Measurements from ENCODE around the gene APLNR.

Gene APLNR

GRCh38 chr11:57251037-57251436 is 14.0 kb upstream of the APLNR start:
- DNase-seq, result peak in 1 of 2 experiments; percentile 8

GRCh38 chr11:57249384-57250319 is 12.6 kb upstream of the APLNR start:
- DNase-seq, result peak in 1 of 2 experiments; percentile 42

- DNase-seq, result peak; percentile 63 to 67
These were observed 11.8 kb upstream of the APLNR start for GRCh38 chr11:57248780-57249383.

- no peak for DNase-seq
These were observed 7.9 kb upstream of the APLNR start for GRCh38 chr11:57244911-57245310.

- no peak for DNase-seq
These were observed 4.4 kb upstream of the APLNR start for GRCh38 chr11:57241353-57241972.

GRCh38 chr11:57240757-57241156 is 3.7 kb upstream of the APLNR start:
- DNase-seq, result peak; percentile 67 to 82

- DNase-seq, result no peak
These were observed 3.0 kb upstream of the APLNR start for GRCh38 chr11:57240007-57240406.

GRCh38 chr11:57239348-57239747 is 2.3 kb upstream of the APLNR start:
- no peak for DNase-seq

GRCh38 chr11:57235761-57236703 is 1.0 kb downstream of the APLNR start:
- DNase-seq, result no peak

GRCh38 chr11:57233702-57234101 is 3.3 kb downstream of the APLNR start:
- no peak for DNase-seq

- DNase-seq, result no peak
These were observed 5.4 kb downstream of the APLNR start for GRCh38 chr11:57231539-57232253.

- no peak for DNase-seq
These were observed 6.1 kb downstream of the APLNR start for GRCh38 chr11:57230791-57231538.

- DNase-seq, result no peak
These were observed 6.7 kb downstream of the APLNR start for GRCh38 chr11:57230316-57230715.

GRCh38 chr11:57228600-57228999 is 8.4 kb downstream of the APLNR start:
- DNase-seq, result no peak

GRCh38 chr11:57224537-57224936 is 12.5 kb downstream of the APLNR start:
- no peak for DNase-seq

- DNase-seq, result no peak
These were observed 12.9 kb downstream of the APLNR start for GRCh38 chr11:57224128-57224527.

GRCh38 chr11:57223601-57224000 is 13.4 kb downstream of the APLNR start:
- no peak for DNase-seq

GRCh38 chr11:57222239-57222638 is 14.8 kb downstream of the APLNR start:
- DNase-seq, result no peak

- DNase-seq, result no peak
These were observed 17.9 kb downstream of the APLNR start for GRCh38 chr11:57219021-57219627.

GRCh38 chr11:57217053-57217452 is 20.0 kb downstream of the APLNR start:
- no peak for DNase-seq

GRCh38 chr11:57216463-57216862 is 20.6 kb downstream of the APLNR start:
- no peak for DNase-seq

Data from NCI-H524 (cell line).